GM12873 (cell line): ENCODE measurements around the gene B3GAT3.

Source experiments
- CTCF ChIP-seq: IDR thresholded peaks from 2 replicates; pipeline ENCODE4 v1.5.1; 2012; ENCODE audit warnings: low read depth, mild to moderate bottlenecking, moderate library complexity, low read length, control low read depth; ENCODE audit not compliant: insufficient read depth; ENCODE audit errors: missing control alignments

B3GAT3 gene

GRCh38 chr11:62648185-62648966, 26.6 kb upstream of the B3GAT3 start:
- TF ChIP-seq CTCF, result no peak

- no peak for TF ChIP-seq CTCF
These were observed 25.8 kb upstream of the B3GAT3 start for GRCh38 chr11:62647609-62648005.

- no peak for TF ChIP-seq CTCF
These were observed 25.2 kb upstream of the B3GAT3 start for GRCh38 chr11:62646825-62647608.

- no peak for TF ChIP-seq CTCF
These were observed 24.4 kb upstream of the B3GAT3 start, which contains the start of gene GANAB for GRCh38 chr11:62645946-62646824. Gene GANAB, minus strand, starts transcription at chr11:62646613. Its CDS starts 14 bp downstream, at chr11:62646599.

- TF ChIP-seq CTCF, result no peak
These were observed 23.8 kb upstream of the B3GAT3 start for GRCh38 chr11:62645671-62645945.

- TF ChIP-seq CTCF, result no peak
These were observed 22.4 kb upstream of the B3GAT3 start for GRCh38 chr11:62644220-62644619.

GRCh38 chr11:62632492-62632891, 10.7 kb upstream of the B3GAT3 start:
- TF ChIP-seq CTCF, result no peak
